Fibroblast of skin of right quadriceps (primary cell): Measurements from ENCODE around the gene GPN1.
"Not testable (repeated sequence)": the region's sequence is repeated elsewhere in the genome, so short reads cannot be mapped to it uniquely, and the experiment has no call there.

Experiments used
- DNase-seq: peaks from one replicate; pipeline ENCODE4 v3.0.0-alpha.2; 2013

The GPN1 gene

DNA sequence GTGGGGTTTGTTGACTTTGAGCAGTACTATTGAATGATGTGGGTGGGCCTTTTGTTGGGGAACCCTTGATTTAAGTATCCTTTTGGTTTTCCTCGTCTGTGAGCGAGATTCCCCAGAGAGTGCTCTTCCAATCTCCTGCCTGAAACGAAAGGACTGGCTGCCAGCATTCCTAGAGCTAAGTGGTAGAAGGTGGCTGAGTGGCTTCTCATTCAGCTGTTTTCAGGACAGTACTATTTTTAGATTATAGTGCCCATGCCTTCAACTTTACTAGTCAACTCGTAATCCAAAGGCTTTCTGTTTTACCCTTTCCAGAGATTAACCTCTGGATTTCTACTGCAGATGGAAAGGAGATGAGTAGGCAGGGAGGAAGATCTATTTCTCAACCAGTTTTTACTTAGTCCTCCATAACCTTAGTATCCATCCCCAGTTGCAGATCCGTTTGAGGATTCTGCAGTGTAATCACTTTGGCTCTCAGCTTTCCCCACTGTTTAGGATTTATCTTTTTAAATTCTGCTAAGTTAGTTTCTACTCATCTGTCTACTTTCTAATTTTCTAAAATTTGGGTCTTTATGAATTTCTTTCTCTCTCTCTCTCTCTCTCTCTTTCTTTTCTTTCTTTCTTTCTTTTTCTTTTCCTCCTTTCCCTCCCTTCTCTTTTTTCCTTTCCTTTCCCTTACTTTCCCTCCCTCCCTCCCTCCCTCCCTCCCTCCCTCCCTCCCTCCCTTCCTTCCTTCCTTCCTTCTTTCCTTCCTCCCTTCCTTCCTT lies 44.1 kb downstream of the GPN1 start:
- no peak for DNase-seq

- no peak for DNase-seq
These were observed 51.7 kb downstream of the GPN1 start for GRCh38 chr2:27680571-27680970.

DNA sequence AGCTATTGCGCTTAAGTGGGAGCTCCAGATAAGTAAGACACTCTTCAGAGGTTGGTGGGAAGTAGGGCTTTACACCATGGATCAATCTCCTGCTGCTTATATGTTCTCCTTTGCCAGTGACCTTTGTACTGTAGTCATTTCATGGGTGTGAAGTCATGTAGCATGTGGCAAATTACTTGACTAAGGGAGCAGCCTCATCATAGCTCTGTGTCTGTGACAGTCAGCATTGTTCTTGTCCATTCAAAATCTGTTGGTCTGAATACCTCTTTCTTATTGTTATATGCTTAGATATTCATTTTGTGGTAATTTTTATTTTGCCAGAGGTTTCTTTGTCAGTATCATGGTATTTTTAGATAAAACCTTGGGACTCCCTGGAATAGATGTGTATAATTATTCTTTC lies 53.0 kb downstream of the GPN1 start:
- DNase-seq, result peak; percentile 54

- DNase-seq, result peak; percentile 93
These were observed 53.5 kb downstream of the GPN1 start for GRCh38 chr2:27682334-27682771.

- DNase-seq, result peak; percentile 88
These were observed 54.7 kb downstream of the GPN1 start for GRCh38 chr2:27683390-27684071.

- DNase-seq, result not testable (repeated sequence)
These were observed 56.2 kb downstream of the GPN1 start for GRCh38 chr2:27685006-27685405.

DNA sequence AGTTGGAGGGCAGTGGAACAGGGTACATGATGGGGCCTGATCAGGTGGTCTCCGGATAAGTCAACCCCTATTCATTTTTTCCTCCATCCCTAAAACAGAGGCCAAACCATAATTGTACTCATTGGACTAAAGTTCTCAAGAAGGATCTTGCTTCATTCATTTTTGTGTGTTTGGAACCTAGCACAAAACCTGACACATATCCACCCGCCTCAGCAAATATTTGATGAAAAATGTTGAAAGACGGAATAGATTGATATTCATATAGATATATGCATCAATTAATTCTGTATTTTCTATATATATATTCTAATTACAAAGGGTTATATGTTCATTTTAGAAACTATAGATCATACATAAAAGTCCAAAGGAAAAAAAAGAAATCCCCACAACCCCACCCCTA lies 56.7 kb downstream of the GPN1 start:
- DNase-seq, result no peak

DNA sequence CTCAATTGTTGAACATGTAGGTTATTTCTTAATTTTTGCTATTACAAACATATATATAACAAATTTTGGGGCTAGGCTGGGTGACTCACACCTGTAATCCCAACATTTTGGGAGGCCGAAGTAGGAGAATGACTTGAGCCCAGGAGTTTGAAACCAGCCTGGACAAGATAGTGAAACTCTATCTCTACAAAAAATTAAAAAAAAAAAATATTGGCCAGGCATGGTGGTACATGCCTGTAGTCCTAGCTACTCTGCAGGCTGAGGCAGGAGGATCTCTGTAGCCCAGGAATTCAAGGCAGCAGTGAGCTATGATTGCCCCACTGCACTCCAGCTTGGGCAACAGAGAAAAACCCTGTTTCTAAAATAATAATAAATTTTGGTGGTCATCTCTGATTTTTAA lies 58.4 kb downstream of the GPN1 start:
- no peak for DNase-seq

DNA sequence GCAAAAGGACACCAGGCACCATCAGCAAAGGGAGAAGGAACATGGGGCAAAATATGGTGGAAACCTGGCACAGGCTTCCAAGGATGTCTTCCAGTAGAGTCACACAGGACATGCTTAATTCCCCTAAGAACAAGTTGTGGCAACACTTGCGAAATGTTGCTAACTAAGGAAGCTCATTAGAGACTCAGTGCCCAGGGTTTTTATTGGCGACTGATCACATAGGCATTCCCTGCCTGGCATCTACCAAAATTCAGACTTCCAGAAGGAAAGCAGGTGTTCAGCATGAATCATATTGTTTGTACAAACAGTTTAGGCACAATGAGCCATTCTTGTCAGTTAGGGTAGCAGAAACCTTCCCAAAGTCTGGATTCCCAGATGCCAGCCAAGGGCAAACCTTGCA lies 60.6 kb downstream of the GPN1 start:
- DNase-seq, result no peak

- no peak for DNase-seq
These were observed 61.2 kb downstream of the GPN1 start for GRCh38 chr2:27690052-27690451.

GRCh38 chr2:27697660-27698059 lies 68.8 kb downstream of the GPN1 start:
- no peak for DNase-seq
